Measurements from ENCODE around the gene ZNF213.
"Not testable (repeated sequence)": the region's sequence is repeated elsewhere in the genome, so short reads cannot be mapped to it uniquely, and the experiment has no call there.

ZNF213 gene

GRCh38 chr16:3131755-3132377 is 3.0 kb upstream of the ZNF213 start:
- DNase-seq = peak; percentile 41

DNA sequence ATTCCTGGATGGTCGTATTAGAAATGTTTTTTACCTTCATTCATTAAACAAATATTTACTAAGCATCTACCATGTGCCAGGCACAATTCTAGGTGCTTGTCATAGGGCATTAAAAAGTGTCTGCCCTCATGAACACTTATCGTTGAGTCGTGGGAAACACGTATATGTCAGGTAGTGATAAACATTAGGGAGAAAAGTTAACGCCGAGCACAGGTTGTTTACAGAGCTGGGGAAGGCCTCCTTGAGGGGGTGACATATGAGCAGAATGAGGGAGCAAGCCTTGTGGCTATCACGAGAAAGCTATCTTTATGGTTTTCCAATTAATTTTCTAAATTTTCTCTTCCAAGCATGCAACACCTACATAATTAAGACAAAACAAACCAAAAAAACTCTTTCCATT is 985 bp upstream of the ZNF213 start:
- DNase-seq = no peak

- no peak for DNase-seq
Observed at GRCh38 chr16:3135126-3135715, 392 bp downstream of the ZNF213 start.

- no peak for DNase-seq
Observed at GRCh38 chr16:3137267-3137666, 2.4 kb downstream of the ZNF213 start.

DNA sequence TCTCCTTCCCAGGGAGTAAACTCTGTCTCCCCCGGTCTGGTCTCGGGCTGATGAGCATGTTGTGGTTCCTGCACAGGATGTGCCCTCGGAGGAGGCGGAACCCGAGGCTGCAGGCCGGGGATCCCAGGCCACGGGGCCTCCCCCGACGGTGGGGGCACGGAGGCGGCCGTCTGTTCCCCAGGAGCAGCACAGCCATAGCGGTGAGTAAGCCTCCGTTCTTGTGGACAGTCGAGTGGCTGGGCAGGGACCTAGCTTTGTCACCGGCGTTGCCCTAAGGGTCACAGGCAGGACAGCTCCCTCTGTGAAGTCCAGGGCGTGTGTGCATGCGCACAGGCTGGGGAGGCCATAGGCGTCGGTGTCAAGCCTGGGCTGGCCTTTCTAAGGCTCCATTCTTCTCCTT is 3.5 kb downstream of the ZNF213 start:
- DNase-seq = no peak

GRCh38 chr16:3138823-3139426 is 4.1 kb downstream of the ZNF213 start:
- no peak for DNase-seq

DNA sequence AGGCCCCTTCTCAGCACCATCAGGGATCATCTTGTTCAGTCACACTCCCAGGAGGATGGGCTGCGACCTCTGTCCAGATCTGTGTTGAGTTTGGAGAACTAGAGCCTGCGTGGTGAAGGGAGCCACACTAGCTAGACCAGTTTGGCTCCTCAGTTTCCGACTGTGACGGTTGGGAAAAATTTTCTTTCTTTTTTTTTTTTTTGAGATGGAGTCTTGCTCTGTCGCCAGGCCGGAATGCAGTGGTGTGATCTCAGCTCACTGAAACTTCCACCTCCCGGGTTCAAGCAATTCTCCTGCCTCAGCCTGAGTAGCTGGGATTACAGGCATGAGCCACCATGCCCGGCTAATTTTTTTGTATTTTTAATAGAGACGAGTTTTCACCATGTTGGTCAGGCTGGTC is 4.7 kb downstream of the ZNF213 start:
- not testable (repeated sequence) for DNase-seq

DNA sequence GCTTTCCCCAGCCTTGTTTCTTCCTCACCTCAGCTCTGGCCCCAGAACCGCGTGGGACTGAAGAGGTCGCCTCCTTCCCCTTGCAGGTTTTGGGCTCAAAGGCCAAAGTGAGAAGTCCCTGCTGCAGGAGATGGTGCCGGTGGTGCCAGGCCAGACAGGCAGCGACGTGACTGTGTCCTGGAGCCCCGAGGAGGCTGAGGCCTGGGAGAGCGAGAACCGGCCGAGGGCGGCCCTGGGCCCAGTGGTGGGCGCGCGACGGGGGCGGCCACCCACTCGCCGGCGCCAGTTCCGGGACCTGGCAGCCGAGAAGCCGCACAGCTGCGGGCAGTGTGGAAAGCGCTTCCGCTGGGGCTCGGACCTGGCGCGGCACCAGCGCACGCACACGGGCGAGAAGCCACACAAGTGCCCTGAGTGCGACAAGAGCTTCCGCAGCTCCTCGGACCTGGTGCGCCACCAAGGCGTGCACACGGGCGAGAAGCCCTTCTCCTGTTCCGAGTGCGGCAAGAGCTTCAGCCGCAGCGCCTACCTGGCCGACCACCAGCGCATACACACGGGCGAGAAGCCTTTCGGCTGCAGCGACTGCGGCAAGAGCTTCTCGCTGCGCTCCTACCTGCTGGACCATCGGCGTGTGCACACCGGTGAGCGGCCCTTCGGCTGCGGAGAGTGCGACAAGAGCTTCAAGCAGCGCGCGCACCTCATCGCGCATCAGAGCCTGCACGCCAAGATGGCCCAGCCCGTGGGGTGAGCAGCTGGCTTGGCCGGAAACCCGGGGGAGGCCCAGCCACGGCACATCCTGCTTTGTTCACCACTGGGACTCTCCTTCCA is 6.0 kb downstream of the ZNF213 start:
- DNase-seq = no peak

- no peak for DNase-seq
Observed at GRCh38 chr16:3141781-3142311, 7.0 kb downstream of the ZNF213 start.

DNA sequence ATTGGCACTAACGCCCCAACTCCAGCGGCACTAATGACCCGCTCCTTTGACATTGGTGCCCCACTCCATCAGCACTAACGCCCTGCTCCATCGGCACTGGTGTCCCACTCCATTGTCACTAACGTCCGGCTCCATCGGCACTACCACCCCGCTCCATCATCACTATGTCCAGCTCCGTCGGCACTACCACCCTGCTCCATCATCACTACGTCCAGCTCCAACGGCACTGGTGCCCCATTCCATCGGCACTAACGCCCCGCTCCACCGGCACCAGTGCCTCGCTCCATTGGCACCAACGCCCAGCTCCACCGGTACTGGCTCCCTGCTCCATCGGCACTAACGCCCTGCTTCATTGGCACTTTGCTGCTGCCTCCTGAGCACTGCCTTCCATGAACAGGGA is 7.5 kb downstream of the ZNF213 start:
- no peak for DNase-seq

GRCh38 chr16:3142770-3143169 is 7.9 kb downstream of the ZNF213 start:
- DNase-seq = no peak

DNA sequence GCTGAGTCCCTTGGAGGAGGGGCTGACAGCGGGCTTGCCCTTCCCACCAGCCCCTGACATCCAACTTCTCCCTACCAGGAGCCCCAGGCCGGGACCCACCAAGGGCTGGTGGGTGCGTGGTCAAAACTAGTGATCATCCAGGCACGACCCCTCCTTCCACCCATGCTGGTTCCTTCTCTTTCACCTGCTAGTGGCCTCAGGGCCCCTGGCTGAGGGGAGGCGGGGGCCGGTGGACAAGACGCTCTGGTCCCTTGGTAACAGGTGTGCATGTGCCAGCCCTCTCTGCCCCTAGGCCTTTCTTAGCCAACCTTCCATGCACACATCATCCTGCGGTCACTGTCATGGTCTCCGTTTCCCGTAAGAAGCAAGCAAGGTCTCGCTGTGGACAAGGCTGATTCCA is 8.4 kb downstream of the ZNF213 start:
- DNase-seq = no peak

GRCh38 chr16:3143598-3144320 is 8.9 kb downstream of the ZNF213 start:
- DNase-seq = no peak

DNA sequence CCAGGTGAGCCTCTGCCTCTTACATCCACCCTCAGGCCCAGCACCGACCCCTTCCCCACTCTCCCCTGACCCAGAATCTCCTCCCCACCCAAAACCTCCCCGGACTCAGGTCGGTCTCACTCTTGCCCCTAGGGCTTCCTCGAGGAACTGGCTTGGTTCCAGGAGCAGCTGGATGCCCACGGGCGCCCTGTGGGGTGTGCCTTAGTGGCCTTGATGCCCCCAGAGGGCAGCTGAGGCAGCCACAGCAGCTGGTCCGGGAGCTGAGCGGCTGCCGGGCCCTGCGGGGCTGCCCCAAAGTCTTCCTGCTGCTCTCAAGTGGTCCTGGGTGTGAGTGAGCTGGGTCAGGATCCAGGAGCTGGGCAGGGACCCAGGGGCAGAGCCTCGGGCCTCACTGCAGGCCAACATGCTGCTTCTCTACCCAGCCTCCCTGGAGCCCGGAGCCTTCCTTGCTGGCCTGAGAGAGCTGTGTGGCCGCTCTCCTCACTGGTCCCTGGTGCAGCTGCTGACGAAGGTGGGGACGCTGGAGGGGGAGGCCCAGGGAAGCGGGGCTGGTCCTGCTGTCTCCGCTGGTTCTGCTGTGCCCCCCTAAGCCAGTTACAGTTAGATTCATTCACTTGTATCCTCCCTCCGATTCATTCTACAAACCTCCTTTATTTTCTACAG is 9.6 kb downstream of the ZNF213 start:
- DNase-seq = no peak

DNA sequence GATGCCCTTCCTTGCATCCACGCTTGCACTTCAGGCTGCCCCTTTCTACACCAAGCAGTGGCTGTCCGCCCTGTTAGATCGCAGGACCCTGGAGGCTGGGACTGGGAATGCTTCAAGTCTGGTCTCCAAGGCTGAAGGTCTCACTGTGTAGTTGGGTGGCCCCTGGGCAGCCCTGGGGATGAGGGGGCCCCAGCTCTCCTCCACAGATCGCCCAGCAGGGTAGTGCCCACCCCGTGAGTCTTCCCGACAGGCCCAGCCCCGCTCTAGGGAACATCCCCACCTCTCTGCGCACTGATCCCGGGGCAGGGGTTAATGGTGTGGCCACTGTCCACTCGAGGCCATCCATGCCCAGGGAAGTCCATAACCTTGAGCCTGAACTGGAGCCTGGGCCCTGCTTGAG is 10.3 kb downstream of the ZNF213 start:
- DNase-seq = no peak

- no peak for DNase-seq
Observed at GRCh38 chr16:3145660-3146059, 10.8 kb downstream of the ZNF213 start.

DNA sequence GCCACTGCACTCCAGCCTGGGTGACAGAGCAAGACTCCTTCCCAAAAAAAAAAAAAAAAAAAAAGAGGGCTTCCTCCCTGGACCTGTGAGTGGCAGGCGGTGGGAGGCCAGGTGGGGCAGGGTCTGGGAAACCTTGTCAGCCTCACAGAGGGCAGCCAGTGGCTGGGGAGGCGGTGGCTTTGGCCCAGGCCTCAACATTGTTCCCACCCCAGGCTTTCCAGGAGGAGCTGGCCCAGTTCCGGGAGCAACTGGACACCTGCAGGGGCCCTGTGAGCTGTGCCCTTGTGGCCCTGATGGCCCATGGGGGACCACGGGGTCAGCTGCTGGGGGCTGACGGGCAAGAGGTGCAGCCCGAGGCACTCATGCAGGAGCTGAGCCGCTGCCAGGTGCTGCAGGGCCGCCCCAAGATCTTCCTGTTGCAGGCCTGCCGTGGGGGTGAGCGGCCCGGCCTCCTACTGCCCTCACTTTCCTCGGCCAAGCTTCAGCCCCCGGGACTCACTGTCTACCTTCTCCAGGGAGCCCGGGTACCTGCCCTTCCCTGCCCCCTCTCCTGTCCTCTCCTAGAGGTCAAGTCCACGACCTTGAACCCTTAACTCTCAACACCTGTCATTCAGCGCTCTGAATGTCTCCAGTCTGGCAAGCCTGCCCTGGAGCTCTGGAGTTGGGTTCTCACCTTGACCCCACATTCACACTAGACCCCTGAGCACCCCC is 12.4 kb downstream of the ZNF213 start:
- DNase-seq = no peak

DNA sequence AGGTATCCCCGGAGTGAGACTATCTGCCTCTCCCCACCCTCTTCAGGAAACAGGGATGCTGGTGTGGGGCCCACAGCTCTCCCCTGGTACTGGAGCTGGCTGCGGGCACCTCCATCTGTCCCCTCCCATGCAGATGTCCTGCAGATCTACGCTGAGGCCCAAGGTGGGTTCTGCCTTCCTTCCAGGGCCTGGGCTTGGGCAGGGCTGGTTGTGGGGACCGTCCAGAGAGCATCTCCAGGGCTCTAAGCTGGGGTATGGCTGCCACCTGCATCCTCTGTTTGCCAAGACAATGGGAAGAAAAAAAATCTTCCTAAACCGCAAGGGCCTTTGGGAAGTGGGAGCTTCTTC is 12.9 kb downstream of the ZNF213 start:
- DNase-seq = no peak

- no peak for DNase-seq
Observed at GRCh38 chr16:3148256-3149192, 13.7 kb downstream of the ZNF213 start.

GRCh38 chr16:3149193-3149530 is 14.3 kb downstream of the ZNF213 start:
- no peak for DNase-seq
